Mesothelial cell of epicardium (in vitro differentiated cells): ENCODE measurements around the gene TANK. TPM values are rescaled to one million over a fixed set of nuclear protein-coding genes. Genes with fewer than 3 reads are reported as not detected.

Experiments
- DNase-seq, 2 experiments: peaks; one replicate each; pipeline ENCODE4 v3.0.0; 2021; ENCODE audit warnings: low spot score in 2 of 2; ENCODE audit not compliant: unreplicated experiment in 2 of 2
- H3K27ac Mint-ChIP-seq: 2 replicates; pipeline ENCODE4 v1.8.0; 2021; ENCODE audit warnings: mixed read lengths
- H3K27me3 Mint-ChIP-seq: 2 replicates; pipeline ENCODE4 v1.8.0; 2021; ENCODE audit warnings: low read depth, mixed read lengths
- H3K36me3 Mint-ChIP-seq: 2 replicates; pipeline ENCODE4 v1.8.0; 2021; ENCODE audit warnings: mixed read lengths
- H3K4me1 Mint-ChIP-seq: 2 replicates; pipeline ENCODE4 v1.8.0; 2021; ENCODE audit warnings: mixed read lengths
- H3K4me3 Mint-ChIP-seq: 2 replicates; pipeline ENCODE4 v1.8.0; 2021; ENCODE audit warnings: mild to moderate bottlenecking, moderate library complexity, mixed read lengths
- H3K9me3 Mint-ChIP-seq: 2 replicates; pipeline ENCODE4 v1.8.0; 2021; ENCODE audit warnings: mixed read lengths
- total RNA-seq: library from RNA; stranded (reverse); gene quantifications from 3 replicates; pipeline ENCODE4 v1.2.1, GENCODE V29; 2021
- TF ChIP-seq, protein P1 (sequence below): fragments of 200-600 bp; sonication (generic); IDR thresholded peaks from one replicate; pipeline ENCODE4 v1.5.0; 2021; ENCODE audit warnings: antibody characterized with exemption; ENCODE audit not compliant: unreplicated experiment

TANK gene
- total RNA-seq, 1 donor from 2014 or later, result 59.0 TPM

DNA sequence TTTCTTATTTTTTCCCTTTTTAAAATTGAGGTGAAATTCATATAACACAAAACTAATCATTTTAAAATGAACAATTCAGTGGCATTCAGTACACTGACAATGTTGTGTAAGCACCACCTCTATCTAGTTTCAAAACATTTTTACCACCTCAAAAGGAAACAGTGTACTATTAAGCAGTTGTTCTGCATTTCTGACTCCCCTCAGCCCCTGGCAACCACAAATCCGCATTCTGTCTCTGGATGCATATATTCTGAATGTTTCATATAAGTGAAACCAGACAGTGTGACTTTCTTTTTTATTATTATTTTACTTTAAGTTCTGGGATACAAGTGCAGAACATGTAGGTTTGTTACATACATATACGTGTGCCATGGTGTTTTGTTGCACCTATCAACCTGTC, 19.2 kb upstream of the TANK start:
- Mint-ChIP-seq H3K27me3 (no peaks in the 10 kb centered on the region), H3K27ac (no peak overlapping the region), H3K36me3 (peaks cover 7% of the 10 kb centered on the region), H3K9me3 (peaks cover 34% of the 10 kb centered on the region), H3K4me3 (no peak overlapping the region), H3K4me1 (peaks cover 33% of the 10 kb centered on the region)
- TF ChIP-seq, protein P1, sequence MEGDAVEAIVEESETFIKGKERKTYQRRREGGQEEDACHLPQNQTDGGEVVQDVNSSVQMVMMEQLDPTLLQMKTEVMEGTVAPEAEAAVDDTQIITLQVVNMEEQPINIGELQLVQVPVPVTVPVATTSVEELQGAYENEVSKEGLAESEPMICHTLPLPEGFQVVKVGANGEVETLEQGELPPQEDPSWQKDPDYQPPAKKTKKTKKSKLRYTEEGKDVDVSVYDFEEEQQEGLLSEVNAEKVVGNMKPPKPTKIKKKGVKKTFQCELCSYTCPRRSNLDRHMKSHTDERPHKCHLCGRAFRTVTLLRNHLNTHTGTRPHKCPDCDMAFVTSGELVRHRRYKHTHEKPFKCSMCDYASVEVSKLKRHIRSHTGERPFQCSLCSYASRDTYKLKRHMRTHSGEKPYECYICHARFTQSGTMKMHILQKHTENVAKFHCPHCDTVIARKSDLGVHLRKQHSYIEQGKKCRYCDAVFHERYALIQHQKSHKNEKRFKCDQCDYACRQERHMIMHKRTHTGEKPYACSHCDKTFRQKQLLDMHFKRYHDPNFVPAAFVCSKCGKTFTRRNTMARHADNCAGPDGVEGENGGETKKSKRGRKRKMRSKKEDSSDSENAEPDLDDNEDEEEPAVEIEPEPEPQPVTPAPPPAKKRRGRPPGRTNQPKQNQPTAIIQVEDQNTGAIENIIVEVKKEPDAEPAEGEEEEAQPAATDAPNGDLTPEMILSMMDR, result no peak
- DNase-seq, result no peak

DNA sequence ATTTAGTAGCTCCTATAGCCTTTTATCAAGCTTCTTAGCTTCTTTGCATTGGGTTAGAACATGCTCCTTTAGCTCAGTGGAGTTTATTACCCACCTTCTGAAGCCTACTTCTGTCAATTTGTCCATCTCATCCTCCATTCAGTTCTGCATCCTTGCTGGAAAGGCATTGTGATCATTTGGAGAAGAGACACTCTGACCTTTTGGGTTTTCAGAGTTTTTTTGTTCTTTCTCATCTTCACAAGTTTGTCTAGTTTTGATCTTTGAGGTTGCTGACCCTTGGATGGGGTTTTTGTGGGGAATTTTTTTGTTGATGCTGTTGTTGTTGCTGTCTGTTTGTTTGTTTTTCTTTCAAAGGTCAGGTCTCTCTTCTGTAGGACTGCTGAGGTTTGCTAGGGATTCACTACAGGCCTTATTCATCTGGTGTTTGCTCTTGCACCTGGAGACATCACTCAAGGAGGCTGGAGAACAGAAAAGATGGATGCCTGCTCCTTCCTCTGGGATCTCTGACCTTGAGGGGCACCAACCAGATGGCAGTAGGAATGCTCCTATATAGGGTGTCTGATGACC, 13.9 kb upstream of the TANK start:
- peaks cover 36% of the 10 kb centered on the region for H3K36me3 Mint-ChIP-seq
- TF ChIP-seq, protein P1, result no peak
- H3K27me3 Mint-ChIP-seq, result no peaks in the 10 kb centered on the region
- H3K9me3 Mint-ChIP-seq, result peaks cover 74% of the 10 kb centered on the region
- no peak overlapping the region for H3K4me3 Mint-ChIP-seq
- no peaks in the 10 kb centered on the region for H3K4me1 Mint-ChIP-seq
- DNase-seq, result no peak
- no peak overlapping the region for H3K27ac Mint-ChIP-seq

DNA sequence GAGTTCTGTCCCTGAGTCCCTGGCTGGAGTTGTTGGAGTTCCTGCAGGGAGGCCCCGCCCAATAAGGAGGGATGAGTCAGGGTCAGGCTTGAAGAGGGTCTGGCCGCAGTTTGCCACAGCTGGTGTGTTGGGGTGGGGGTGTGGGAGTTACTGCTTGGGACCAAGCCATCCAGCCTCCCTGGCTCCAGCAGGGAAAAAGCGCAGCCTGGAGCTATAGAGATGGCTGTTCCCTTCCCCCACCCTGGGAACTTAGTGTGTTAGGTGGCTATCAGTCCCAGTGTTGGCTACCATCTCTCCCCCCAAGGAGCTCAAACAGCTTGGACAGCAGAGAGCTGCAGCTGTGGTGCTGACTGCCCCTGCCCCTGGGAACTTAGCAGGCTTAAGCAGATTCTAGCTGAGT, 13.2 kb upstream of the TANK start:
- TF ChIP-seq, protein P1, result no peak
- Mint-ChIP-seq H3K4me1 (no peaks in the 10 kb centered on the region), H3K36me3 (peaks cover 42% of the 10 kb centered on the region), H3K4me3 (no peak overlapping the region), H3K27me3 (no peaks in the 10 kb centered on the region), H3K9me3 (peaks cover 81% of the 10 kb centered on the region), H3K27ac (no peak overlapping the region)
- DNase-seq, result no peak

DNA sequence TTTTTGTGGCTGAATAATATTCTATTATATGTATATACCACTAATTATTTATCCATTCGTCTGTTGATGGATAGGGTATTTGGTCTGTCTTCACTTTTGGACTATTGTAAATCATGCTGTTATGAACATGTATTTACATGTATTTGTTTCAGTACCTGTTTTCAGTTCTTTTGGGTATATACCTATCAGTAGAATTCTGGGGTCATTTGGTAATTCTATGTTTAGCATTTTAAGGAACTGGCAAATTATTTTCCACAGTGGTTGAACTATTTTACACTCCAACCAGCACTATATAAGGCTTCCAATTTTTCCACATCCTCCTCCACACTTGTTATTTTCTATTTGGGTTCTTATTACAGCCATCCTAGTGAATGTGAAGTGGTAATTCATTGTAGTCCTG, 12.4 kb upstream of the TANK start:
- Mint-ChIP-seq H3K9me3 (peaks cover 82% of the 10 kb centered on the region), H3K27me3 (no peaks in the 10 kb centered on the region), H3K36me3 (peaks cover 44% of the 10 kb centered on the region), H3K4me1 (no peaks in the 10 kb centered on the region), H3K4me3 (no peak overlapping the region), H3K27ac (no peak overlapping the region)
- TF ChIP-seq, protein P1, result no peak
- no peak for DNase-seq

DNA sequence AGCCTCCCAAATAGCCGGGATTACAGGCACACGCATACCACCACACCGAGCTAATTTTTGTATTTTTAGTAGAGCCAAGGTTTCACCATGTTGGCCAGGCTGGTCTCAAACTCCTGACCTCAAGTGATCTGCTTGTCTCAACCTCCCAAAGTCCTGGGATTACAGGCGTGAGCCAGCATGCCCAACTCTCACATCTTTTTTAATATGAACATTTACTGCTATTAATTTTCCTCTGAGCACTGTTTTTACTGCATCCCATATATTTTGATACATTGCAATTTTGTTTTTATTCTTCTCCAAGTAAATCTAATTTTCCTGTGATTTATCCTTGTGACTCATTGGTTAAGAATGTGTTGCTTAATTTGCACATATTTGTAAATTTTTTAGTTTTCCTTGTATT, 9.5 kb upstream of the TANK start:
- Mint-ChIP-seq H3K4me3 (no peak overlapping the region), H3K4me1 (no peaks in the 10 kb centered on the region), H3K36me3 (peaks cover 38% of the 10 kb centered on the region), H3K9me3 (peaks cover 60% of the 10 kb centered on the region), H3K27ac (no peak overlapping the region), H3K27me3 (no peaks in the 10 kb centered on the region)
- TF ChIP-seq, protein P1, result no peak
- no peak for DNase-seq

DNA sequence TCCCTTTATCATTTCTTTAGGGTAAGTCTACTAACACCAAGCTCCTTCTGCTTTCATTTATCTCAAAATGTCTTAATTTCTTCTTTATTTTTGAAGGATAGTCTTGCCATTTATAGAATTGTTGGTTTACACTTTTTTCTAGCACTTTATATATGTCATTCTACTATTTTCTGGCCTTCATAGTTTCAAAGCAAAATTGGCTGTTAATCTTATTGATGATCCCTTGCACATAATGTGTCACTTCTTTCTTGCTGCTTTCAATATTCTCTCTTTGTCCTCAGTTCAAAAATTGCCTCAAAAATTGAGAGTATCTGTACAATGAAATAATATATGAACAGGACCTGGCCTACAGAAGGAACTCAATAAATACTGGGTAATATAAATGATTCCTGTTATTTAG, 7.9 kb upstream of the TANK start:
- Mint-ChIP-seq H3K4me3 (no peak overlapping the region), H3K27me3 (no peaks in the 10 kb centered on the region), H3K9me3 (peaks cover 53% of the 10 kb centered on the region), H3K27ac (no peak overlapping the region), H3K4me1 (no peaks in the 10 kb centered on the region), H3K36me3 (peaks cover 38% of the 10 kb centered on the region)
- TF ChIP-seq, protein P1, result no peak
- DNase-seq, result no peak
